ENCODE results near the gene RAP1GAP. TPM values are rescaled to one million over a fixed set of nuclear protein-coding genes. Genes with fewer than 3 reads are reported as not detected.

Gene RAP1GAP
- total and polyA plus RNA-seq, 9 of the 15 experiments (the other 6 are each of a cell fraction or from before 2014, with no cell fraction given), result 0.29 to 30.2 (median 19.2) TPM

- TF ChIP-seq ATF7 (IDR thresholded peaks at IDR 0.05) (0 out of 2 replicates have a peak, but pooled peaks have one; percentile 6), HDAC6 (IDR thresholded peaks at IDR 0.05; ENCODE audit: low read depth, low read length) (no peak), TBP (optimal IDR thresholded peaks at IDR 0.05; ENCODE audit: low read depth, low read length) (no peak), CHD2 (IDR thresholded peaks at IDR 0.05; ENCODE audit: low read depth, low read length) (0 out of 2 replicates have a peak, but pooled peaks have one; percentile 7), POLR2A (conservative IDR thresholded peaks at IDR 0.05) (no peak), RBM22 (IDR thresholded peaks at IDR 0.05; ENCODE audit: low read depth, low read length, poor library complexity, severe bottlenecking) (peak; percentile 58), CBX5 (IDR thresholded peaks at IDR 0.05; ENCODE audit: borderline replicate concordance, low read depth) (no peak), LARP7 (IDR thresholded peaks at IDR 0.05) (no peak), SUPT5H (IDR thresholded peaks at IDR 0.05) (0 out of 2 replicates have a peak, but pooled peaks have one; percentile 31), ZSCAN29 (IDR thresholded peaks at IDR 0.05) (no peak)
- TF ChIP-seq, protein P1, sequence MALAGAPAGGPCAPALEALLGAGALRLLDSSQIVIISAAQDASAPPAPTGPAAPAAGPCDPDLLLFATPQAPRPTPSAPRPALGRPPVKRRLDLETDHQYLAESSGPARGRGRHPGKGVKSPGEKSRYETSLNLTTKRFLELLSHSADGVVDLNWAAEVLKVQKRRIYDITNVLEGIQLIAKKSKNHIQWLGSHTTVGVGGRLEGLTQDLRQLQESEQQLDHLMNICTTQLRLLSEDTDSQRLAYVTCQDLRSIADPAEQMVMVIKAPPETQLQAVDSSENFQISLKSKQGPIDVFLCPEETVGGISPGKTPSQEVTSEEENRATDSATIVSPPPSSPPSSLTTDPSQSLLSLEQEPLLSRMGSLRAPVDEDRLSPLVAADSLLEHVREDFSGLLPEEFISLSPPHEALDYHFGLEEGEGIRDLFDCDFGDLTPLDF (CRISPR knock-in tag; IDR thresholded peaks at IDR 0.05), result 0 out of 2 replicates have a peak, but pooled peaks have one; percentile 3
- TF ChIP-seq, protein P2, sequence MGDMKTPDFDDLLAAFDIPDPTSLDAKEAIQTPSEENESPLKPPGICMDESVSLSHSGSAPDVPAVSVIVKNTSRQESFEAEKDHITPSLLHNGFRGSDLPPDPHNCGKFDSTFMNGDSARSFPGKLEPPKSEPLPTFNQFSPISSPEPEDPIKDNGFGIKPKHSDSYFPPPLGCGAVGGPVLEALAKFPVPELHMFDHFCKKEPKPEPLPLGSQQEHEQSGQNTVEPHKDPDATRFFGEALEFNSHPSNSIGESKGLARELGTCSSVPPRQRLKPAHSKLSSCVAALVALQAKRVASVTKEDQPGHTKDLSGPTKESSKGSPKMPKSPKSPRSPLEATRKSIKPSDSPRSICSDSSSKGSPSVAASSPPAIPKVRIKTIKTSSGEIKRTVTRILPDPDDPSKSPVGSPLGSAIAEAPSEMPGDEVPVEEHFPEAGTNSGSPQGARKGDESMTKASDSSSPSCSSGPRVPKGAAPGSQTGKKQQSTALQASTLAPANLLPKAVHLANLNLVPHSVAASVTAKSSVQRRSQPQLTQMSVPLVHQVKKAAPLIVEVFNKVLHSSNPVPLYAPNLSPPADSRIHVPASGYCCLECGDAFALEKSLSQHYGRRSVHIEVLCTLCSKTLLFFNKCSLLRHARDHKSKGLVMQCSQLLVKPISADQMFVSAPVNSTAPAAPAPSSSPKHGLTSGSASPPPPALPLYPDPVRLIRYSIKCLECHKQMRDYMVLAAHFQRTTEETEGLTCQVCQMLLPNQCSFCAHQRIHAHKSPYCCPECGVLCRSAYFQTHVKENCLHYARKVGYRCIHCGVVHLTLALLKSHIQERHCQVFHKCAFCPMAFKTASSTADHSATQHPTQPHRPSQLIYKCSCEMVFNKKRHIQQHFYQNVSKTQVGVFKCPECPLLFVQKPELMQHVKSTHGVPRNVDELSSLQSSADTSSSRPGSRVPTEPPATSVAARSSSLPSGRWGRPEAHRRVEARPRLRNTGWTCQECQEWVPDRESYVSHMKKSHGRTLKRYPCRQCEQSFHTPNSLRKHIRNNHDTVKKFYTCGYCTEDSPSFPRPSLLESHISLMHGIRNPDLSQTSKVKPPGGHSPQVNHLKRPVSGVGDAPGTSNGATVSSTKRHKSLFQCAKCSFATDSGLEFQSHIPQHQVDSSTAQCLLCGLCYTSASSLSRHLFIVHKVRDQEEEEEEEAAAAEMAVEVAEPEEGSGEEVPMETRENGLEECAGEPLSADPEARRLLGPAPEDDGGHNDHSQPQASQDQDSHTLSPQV (IDR thresholded peaks at IDR 0.05), result 0 out of 2 replicates have a peak, but pooled peaks have one; percentile 51
- TF ChIP-seq, protein P3, sequence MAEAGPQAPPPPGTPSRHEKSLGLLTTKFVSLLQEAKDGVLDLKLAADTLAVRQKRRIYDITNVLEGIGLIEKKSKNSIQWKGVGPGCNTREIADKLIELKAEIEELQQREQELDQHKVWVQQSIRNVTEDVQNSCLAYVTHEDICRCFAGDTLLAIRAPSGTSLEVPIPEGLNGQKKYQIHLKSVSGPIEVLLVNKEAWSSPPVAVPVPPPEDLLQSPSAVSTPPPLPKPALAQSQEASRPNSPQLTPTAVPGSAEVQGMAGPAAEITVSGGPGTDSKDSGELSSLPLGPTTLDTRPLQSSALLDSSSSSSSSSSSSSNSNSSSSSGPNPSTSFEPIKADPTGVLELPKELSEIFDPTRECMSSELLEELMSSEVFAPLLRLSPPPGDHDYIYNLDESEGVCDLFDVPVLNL (CRISPR knock-in tag; IDR thresholded peaks at IDR 0.05; ENCODE audit: low read depth), result no peak
- TF ChIP-seq, protein P4, sequence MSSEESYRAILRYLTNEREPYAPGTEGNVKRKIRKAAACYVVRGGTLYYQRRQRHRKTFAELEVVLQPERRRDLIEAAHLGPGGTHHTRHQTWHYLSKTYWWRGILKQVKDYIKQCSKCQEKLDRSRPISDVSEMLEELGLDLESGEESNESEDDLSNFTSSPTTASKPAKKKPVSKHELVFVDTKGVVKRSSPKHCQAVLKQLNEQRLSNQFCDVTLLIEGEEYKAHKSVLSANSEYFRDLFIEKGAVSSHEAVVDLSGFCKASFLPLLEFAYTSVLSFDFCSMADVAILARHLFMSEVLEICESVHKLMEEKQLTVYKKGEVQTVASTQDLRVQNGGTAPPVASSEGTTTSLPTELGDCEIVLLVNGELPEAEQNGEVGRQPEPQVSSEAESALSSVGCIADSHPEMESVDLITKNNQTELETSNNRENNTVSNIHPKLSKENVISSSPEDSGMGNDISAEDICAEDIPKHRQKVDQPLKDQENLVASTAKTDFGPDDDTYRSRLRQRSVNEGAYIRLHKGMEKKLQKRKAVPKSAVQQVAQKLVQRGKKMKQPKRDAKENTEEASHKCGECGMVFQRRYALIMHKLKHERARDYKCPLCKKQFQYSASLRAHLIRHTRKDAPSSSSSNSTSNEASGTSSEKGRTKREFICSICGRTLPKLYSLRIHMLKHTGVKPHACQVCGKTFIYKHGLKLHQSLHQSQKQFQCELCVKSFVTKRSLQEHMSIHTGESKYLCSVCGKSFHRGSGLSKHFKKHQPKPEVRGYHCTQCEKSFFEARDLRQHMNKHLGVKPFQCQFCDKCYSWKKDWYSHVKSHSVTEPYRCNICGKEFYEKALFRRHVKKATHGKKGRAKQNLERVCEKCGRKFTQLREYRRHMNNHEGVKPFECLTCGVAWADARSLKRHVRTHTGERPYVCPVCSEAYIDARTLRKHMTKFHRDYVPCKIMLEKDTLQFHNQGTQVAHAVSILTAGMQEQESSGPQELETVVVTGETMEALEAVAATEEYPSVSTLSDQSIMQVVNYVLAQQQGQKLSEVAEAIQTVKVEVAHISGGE (CRISPR knock-in tag; IDR thresholded peaks at IDR 0.05), result 0 out of 6 replicates have a peak, but pooled peaks of 1 of the 3 experiments have one; percentile 16
Observed at GRCh38 chr1:21672478-21673276, 3.5 kb upstream of the RAP1GAP start (continued).

Measured in K562 (cell line).